ENCODE measurements around the gene FABP6. TPM values are rescaled to one million over a fixed set of nuclear protein-coding genes. Genes with fewer than 3 reads are reported as not detected.

The FABP6 gene
- total and polyA plus RNA-seq, 2 donors: 13.0 to 64.3 TPM

DNA sequence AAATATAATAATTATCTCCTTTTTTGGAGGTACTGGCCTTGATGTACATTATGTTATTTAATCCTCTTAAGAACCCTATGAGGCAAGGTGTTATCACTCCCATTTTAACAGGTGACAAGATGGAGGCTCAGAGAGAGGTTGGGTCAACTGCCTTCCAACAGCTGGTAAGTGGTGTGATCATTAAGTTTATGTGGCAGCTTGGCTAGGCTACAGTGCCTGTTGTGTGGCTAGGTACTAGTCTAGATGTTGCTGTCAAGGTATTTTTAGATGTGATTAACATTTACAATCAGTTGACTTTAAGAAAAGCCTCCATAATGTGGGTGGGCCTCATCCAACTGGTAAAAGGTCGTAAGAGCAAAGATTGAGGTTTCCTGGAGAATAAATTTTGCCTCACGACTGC lies 21.5 kb downstream of the FABP6 start:
- no peak for DNase-seq (ENCODE audit: low read depth in 6 of 9, low spot score in 9 of 9)
- Histone ChIP-seq H3K4me1 (ENCODE audit: control insufficient read depth in 2 of 2, insufficient read depth in 2 of 2, low read length in 2 of 2) (peaks cover 0 to 3% of the 10 kb centered on the region in 2 donors), H3K27ac (ENCODE audit: low read depth in 1 of 2, low read length in 1 of 2) (no peak overlapping the region), H3K36me3 (ENCODE audit: control insufficient read depth in 2 of 2, insufficient read depth in 2 of 2, low read length in 1 of 2) (peaks cover 0 to 15% of the 10 kb centered on the region in 2 donors), H3K4me3 (ENCODE audit: low read length in 2 of 2) (no peak overlapping the region), H3K9me3 (ENCODE audit: control insufficient read depth in 2 of 2, insufficient read depth in 1 of 2, low read length in 1 of 2) (no peaks in the 10 kb centered on the region), H3K27me3 (ENCODE audit: control insufficient read depth in 2 of 2, insufficient read depth in 1 of 2, low read length in 1 of 2) (no peaks in the 10 kb centered on the region)
- 93% methylated on average over 2 of the region's 2 CpGs for WGBS

DNA sequence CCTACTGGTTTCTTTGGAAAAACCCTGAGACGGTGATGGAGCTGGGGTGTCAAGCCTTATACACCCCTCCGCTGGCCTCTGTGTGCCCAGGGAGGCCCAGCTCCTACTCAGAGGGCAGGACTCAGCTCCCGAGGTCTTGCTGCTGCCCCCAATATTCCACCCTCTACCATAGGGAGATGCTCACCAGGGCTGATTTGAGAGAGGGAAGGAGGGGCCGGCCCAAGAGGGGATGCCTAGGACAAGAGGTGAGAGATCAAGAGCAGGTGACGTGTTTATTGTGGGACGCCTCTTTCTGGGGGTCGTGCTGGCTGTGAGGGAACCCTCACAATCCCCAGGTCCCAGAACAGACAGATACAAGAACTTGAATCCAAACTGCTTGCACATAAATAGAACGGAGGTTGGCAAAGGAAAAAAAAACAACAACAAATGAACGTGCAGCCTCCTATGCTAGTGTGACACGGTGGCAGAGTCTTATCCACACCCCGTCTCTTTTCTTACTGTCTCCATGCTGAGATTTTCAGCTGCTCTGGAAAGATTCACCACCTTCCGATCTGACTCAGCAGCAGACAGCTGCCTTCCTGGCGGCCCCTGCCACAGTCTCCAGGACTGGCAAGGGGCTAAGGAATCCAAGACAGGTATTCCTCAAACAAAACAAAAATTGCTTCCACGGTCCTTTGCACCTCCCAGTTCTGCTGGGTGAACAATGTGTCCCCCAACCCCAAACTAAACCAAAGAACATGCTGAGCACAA lies 22.3 kb downstream of the FABP6 start:
- no peak overlapping the region for H3K27ac ChIP-seq (ENCODE audit: low read depth in 1 of 2, low read length in 1 of 2)
- no peaks in the 10 kb centered on the region for H3K9me3 ChIP-seq (ENCODE audit: control insufficient read depth in 2 of 2, insufficient read depth in 1 of 2, low read length in 1 of 2)
- no peaks in the 10 kb centered on the region for H3K27me3 ChIP-seq (ENCODE audit: control insufficient read depth in 2 of 2, insufficient read depth in 1 of 2, low read length in 1 of 2)
- DNase-seq (ENCODE audit: low read depth in 6 of 9, low spot score in 9 of 9): no peak
- no peak overlapping the region for H3K4me3 ChIP-seq (ENCODE audit: low read length in 2 of 2)
- H3K36me3 ChIP-seq (ENCODE audit: control insufficient read depth in 2 of 2, insufficient read depth in 2 of 2, low read length in 1 of 2): peaks cover 0 to 15% of the 10 kb centered on the region in 2 donors
- peaks cover 0 to 2% of the 10 kb centered on the region in 2 donors for H3K4me1 ChIP-seq (ENCODE audit: control insufficient read depth in 2 of 2, insufficient read depth in 2 of 2, low read length in 2 of 2)
- 94% methylated on average over 14 of the region's 14 CpGs for WGBS

DNA sequence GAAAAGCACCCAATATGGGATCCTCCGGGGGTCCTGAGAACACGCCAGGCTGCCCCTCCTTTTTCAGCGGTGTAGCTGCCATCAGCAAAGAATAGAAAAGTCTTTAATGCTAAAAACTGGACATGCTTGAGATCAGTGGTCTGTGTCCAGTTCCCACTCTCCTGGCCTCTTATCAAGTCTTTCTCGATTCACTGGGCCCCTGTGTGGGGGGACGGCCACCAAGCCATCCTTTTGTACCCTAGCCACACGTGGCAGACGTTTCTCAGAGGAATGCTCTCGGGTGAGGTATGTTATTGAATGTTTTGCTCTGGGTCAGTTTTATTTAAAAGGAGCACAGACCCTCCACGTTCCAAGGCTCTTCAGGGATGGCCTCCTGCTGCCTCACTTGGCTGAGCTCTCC lies 23.6 kb downstream of the FABP6 start:
- H3K4me1 ChIP-seq (ENCODE audit: control insufficient read depth in 2 of 2, insufficient read depth in 2 of 2, low read length in 2 of 2): no peaks in the 10 kb centered on the region
- WGBS: 97% methylated on average over 9 of the region's 9 CpGs
- no peaks in the 10 kb centered on the region for H3K9me3 ChIP-seq (ENCODE audit: control insufficient read depth in 2 of 2, insufficient read depth in 1 of 2, low read length in 1 of 2)
- no peak for DNase-seq (ENCODE audit: low read depth in 6 of 9, low spot score in 9 of 9)
- no peak overlapping the region for H3K4me3 ChIP-seq (ENCODE audit: low read length in 2 of 2)
- peaks cover 0 to 15% of the 10 kb centered on the region in 2 donors for H3K36me3 ChIP-seq (ENCODE audit: control insufficient read depth in 2 of 2, insufficient read depth in 2 of 2, low read length in 1 of 2)
- no peak overlapping the region for H3K27ac ChIP-seq (ENCODE audit: low read depth in 1 of 2, low read length in 1 of 2)
- H3K27me3 ChIP-seq (ENCODE audit: control insufficient read depth in 2 of 2, insufficient read depth in 1 of 2, low read length in 1 of 2): no peaks in the 10 kb centered on the region

DNA sequence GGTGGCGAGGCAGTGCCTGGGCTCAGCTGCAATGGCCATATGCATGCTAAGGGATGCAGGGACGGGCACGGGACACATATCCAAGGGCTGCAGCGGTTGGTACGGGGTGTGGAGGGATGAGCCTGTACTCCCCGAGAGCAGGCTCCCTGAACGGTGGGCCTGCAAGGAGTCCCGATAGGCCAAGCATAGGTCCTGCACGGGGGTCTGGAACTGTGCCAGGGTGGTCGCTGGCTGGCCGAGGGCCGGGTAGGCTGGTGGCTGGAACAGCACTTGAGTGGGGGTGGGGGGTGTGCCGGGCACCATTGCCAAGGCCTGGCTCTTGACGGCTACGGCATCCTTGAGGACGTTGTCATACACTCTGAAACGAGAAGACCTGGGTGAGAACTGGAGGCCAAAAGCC lies 24.1 kb downstream of the FABP6 start:
- Histone ChIP-seq H3K9me3 (ENCODE audit: control insufficient read depth in 2 of 2, insufficient read depth in 1 of 2, low read length in 1 of 2) (no peaks in the 10 kb centered on the region), H3K27me3 (ENCODE audit: control insufficient read depth in 2 of 2, insufficient read depth in 1 of 2, low read length in 1 of 2) (no peaks in the 10 kb centered on the region), H3K4me3 (ENCODE audit: low read length in 2 of 2) (no peak overlapping the region), H3K36me3 (ENCODE audit: control insufficient read depth in 2 of 2, insufficient read depth in 2 of 2, low read length in 1 of 2) (peaks cover 0 to 15% of the 10 kb centered on the region in 2 donors), H3K4me1 (ENCODE audit: control insufficient read depth in 2 of 2, insufficient read depth in 2 of 2, low read length in 2 of 2) (no peaks in the 10 kb centered on the region), H3K27ac (ENCODE audit: low read depth in 1 of 2, low read length in 1 of 2) (no peak overlapping the region)
- WGBS: 98% methylated on average over 17 of the region's 17 CpGs
- no peak for DNase-seq (ENCODE audit: low read depth in 6 of 9, low spot score in 9 of 9)

DNA sequence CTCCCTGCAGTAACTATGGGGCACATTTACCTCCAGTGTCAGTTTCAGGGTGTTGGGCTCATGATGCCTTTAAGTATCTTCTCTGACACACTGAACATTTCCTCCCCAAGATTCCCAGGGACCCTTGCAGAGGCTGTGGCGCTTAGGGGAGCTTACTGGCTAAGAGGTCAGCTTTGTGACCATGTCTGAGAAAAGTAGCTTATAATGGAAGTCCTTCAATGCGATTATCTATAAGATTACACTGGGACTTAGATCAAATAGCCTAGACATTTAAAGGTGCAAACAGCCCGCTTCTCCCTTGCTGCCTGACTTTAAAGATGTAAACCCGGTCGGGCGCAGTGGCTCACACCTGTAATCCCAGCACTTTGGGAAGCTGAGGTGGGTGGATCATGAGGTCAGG lies 25.4 kb downstream of the FABP6 start:
- Histone ChIP-seq H3K36me3 (ENCODE audit: control insufficient read depth in 2 of 2, insufficient read depth in 2 of 2, low read length in 1 of 2) (peaks cover 0 to 15% of the 10 kb centered on the region in 2 donors), H3K27ac (ENCODE audit: low read depth in 1 of 2, low read length in 1 of 2) (no peak overlapping the region)

DNA sequence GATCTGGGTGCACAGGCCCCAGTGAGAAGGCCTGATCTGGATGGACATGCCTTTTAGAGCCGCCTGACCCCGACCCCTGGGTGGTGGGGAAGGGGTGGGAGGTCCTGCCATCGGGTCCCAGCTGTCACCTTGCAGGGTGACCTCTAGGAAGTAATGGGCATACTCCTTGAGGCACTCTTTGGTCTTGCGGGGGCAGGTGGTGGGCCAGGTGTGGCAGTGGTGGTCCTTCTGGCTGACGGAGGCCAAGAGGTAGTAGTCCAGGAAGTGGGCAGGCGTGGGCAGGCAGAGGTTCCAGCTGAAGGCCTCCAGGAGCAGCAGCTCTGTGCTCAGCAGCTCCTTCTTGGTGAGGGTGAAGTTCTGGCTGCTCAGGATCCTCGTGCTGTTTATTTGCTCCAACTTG lies 30.0 kb downstream of the FABP6 start:
- H3K36me3 ChIP-seq (ENCODE audit: control insufficient read depth in 2 of 2, insufficient read depth in 2 of 2, low read length in 1 of 2): no peaks in the 10 kb centered on the region
- 85% methylated on average over 7 of the region's 7 CpGs for WGBS
- H3K4me3 ChIP-seq (ENCODE audit: low read length in 2 of 2): no peak overlapping the region
- no peaks in the 10 kb centered on the region for H3K27me3 ChIP-seq (ENCODE audit: control insufficient read depth in 2 of 2, insufficient read depth in 1 of 2, low read length in 1 of 2)
- peaks cover 38 to 53% of the 10 kb centered on the region in 2 donors for H3K4me1 ChIP-seq (ENCODE audit: control insufficient read depth in 2 of 2, insufficient read depth in 2 of 2, low read length in 2 of 2)
- H3K9me3 ChIP-seq (ENCODE audit: control insufficient read depth in 2 of 2, insufficient read depth in 1 of 2, low read length in 1 of 2): no peaks in the 10 kb centered on the region
- H3K27ac ChIP-seq (ENCODE audit: low read depth in 1 of 2, low read length in 1 of 2): peak overlapping the region in 1 of 2 donors; percentile 42
- DNase-seq (ENCODE audit: low read depth in 6 of 9, low spot score in 9 of 9): no peak

More for the DNA sequence above, 25.4 kb downstream of the FABP6 start:
- H3K4me1 ChIP-seq (ENCODE audit: control insufficient read depth in 2 of 2, insufficient read depth in 2 of 2, low read length in 2 of 2): peaks cover 6% of the 10 kb centered on the region in 2 donors
- 98% methylated on average over 6 of the region's 6 CpGs for WGBS
- no peak for DNase-seq (ENCODE audit: low read depth in 6 of 9, low spot score in 9 of 9)
- H3K9me3 ChIP-seq (ENCODE audit: control insufficient read depth in 2 of 2, insufficient read depth in 1 of 2, low read length in 1 of 2): no peaks in the 10 kb centered on the region
- H3K4me3 ChIP-seq (ENCODE audit: low read length in 2 of 2): no peak overlapping the region
- no peaks in the 10 kb centered on the region for H3K27me3 ChIP-seq (ENCODE audit: control insufficient read depth in 2 of 2, insufficient read depth in 1 of 2, low read length in 1 of 2)

DNA sequence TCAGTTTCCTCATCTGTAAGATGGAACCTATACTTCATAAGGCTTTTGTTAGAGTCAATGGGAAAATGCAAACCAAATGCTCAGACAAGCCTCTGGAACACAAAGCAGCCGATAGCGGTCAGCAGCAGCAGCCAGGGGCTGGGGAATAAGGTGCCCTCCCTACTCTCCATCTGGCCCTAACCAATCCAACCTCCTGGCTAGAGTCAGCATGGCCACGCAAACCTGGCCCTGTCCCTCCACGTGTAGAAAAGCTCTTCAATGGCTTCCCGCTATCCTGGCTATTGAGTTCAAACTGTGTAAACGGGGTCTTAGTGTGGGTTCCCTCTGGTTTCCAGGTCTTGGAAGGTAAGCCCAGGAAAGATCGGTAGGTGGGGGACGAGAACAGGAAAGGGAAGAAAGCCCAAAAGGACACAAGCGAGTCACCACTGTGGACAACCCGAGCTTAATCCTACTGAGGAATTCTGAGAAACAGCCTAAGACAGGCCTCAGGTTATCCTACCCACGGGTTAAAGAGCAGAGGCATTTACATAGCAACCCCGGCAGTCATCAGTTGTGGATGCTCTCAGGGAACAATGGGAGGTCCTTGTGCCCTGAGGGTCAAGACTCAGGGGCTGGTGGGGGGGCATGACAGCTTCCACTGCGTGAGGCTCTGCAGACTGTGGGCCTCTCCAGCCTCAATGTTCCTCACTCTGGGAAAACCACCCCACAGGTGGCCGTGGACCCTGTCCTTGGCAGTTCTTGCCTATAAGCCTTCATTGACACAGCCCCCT lies 30.9 kb downstream of the FABP6 start:
- Histone ChIP-seq H3K4me1 (ENCODE audit: control insufficient read depth in 2 of 2, insufficient read depth in 2 of 2, low read length in 2 of 2) (peaks cover 39 to 56% of the 10 kb centered on the region in 2 donors), H3K36me3 (ENCODE audit: control insufficient read depth in 2 of 2, insufficient read depth in 2 of 2, low read length in 1 of 2) (no peaks in the 10 kb centered on the region), H3K4me3 (ENCODE audit: low read length in 2 of 2) (no peak overlapping the region), H3K27ac (ENCODE audit: low read depth in 1 of 2, low read length in 1 of 2) (peak overlapping the region; percentile 82 to 98), H3K27me3 (ENCODE audit: control insufficient read depth in 2 of 2, insufficient read depth in 1 of 2, low read length in 1 of 2) (no peaks in the 10 kb centered on the region), H3K9me3 (ENCODE audit: control insufficient read depth in 2 of 2, insufficient read depth in 1 of 2, low read length in 1 of 2) (no peaks in the 10 kb centered on the region)
- WGBS: 92% methylated on average over 14 of the region's 14 CpGs
- DNase-seq (ENCODE audit: low read depth in 6 of 9, low spot score in 9 of 9): peak in 1 of 9 donors; percentile 35

DNA sequence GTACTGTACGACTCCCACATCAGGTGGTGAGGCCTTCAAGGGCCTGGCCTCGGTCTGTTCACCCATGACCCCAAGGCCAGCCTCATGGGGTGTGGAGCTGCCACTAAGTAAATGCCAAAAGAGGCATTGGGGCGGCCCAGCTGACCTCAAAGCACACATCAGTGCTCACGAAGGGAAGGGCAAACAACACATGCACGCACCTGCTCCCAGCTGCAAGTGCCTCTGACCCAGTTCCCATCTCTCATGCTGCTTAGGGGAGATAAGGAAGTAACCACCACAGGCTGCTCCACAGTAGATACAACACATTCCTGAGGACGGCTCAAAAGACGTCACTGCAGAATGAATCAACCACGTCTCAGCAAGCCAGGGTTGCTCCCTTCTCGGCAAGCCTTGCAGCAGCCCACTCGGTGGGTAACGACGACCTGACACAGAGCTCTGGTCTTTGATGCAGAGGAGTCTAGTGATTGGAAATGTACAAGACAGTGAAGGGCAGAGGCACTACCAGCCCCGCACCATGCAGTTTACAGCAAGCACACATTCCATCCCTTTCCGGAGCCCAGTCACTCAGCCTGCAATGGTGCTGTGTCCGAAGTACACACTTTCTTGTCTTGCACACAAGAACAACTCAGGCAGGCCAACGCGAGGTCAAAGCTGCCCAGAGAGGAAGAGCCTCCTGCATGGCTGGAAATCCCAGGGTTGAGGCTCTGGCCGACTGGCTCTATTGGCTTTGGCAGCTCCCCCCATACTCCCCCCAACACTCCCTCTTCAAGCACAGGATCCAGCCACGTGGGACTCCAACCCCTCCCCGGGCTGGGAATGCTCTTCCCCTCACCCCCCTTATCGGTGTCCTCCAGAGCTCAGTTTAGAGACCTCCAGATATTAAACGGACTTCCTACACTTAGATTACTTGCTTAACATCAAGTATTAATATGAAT lies 31.8 kb downstream of the FABP6 start:
- H3K9me3 ChIP-seq (ENCODE audit: control insufficient read depth in 2 of 2, insufficient read depth in 1 of 2, low read length in 1 of 2): peaks cover 0 to 3% of the 10 kb centered on the region in 2 donors
- WGBS: 31% methylated on average over 22 of the region's 22 CpGs
- peak overlapping the region; percentile 82 to 98 for H3K27ac ChIP-seq (ENCODE audit: low read depth in 1 of 2, low read length in 1 of 2)
- peaks cover 42 to 59% of the 10 kb centered on the region in 2 donors for H3K4me1 ChIP-seq (ENCODE audit: control insufficient read depth in 2 of 2, insufficient read depth in 2 of 2, low read length in 2 of 2)
- no peaks in the 10 kb centered on the region for H3K36me3 ChIP-seq (ENCODE audit: control insufficient read depth in 2 of 2, insufficient read depth in 2 of 2, low read length in 1 of 2)
- DNase-seq (ENCODE audit: low read depth in 6 of 9, low spot score in 9 of 9): peak in 8 of 9 donors; percentile 67 to 93 (median 82)
- H3K4me3 ChIP-seq (ENCODE audit: low read length in 2 of 2): peak overlapping the region; percentile 1 to 8
- H3K27me3 ChIP-seq (ENCODE audit: control insufficient read depth in 2 of 2, insufficient read depth in 1 of 2, low read length in 1 of 2): no peaks in the 10 kb centered on the region
